IMR-90 (cell line): Measurements from ENCODE around the gene ZNF445. TPM values are rescaled to one million over a fixed set of nuclear protein-coding genes. Genes with fewer than 3 reads are reported as not detected.
"Not testable (repeated sequence)": the region's sequence is repeated elsewhere in the genome, so short reads cannot be mapped to it uniquely, and the experiment has no call there.

Source experiments
- ATAC-seq: fragments of 200-7000 bp; cut with Tn5 transposase; 2 replicates; pipeline ENCODE4 v1.9.1; 2020; ENCODE audit warnings: low read depth, mild to moderate bottlenecking, moderate library complexity
- BruUV-seq: library from RNA; stranded (reverse); fragments of 400-500 nt; replicated peaks from 2 replicates; lab custom pipeline; 2021; lab: Mats Ljungman, UMichigan
- CTCF ChIA-PET: fragments of 300-600 bp; formaldehyde crosslinking; extraction: SDS; loops from one replicate; lab custom pipeline; 2021; ENCODE audit warnings: antibody characterized with exemption; lab: Yijun Ruan, JAX
- POLR2A ChIA-PET: fragments of 300-600 bp; sonication (Branson Sonifier 250); formaldehyde crosslinking; loops from one replicate; lab custom pipeline; 2022; ENCODE audit warnings: antibody characterized with exemption; ENCODE audit not compliant: unreplicated experiment; lab: Charles Lee
- DNase-seq: peaks from one replicate; pipeline ENCODE4 v3.0.0; 2013
- H2AFZ ChIP-seq: replicated peaks from 2 replicates; pipeline ENCODE3; 2013; ENCODE audit warnings: low read length, mild to moderate bottlenecking; ENCODE audit not compliant: poor library complexity
- H2AK5ac ChIP-seq: 2 replicates; pipeline ENCODE4 v1.6.1; 2013; ENCODE audit warnings: low read depth, low read length, inconsistent platforms
- H2AK9ac ChIP-seq: replicated peaks from 2 replicates; pipeline ENCODE3; 2013; ENCODE audit warnings: mild to moderate bottlenecking, low read depth, low read length, moderate library complexity; ENCODE audit not compliant: poor library complexity
- H2BK120ac ChIP-seq: 2 replicates; pipeline ENCODE4 v1.6.1; 2013; ENCODE audit warnings: low read depth, low read length, inconsistent platforms
- H2BK15ac ChIP-seq: 3 replicates; pipeline ENCODE4 v1.6.1; 2013; ENCODE audit warnings: low read depth, low read length, inconsistent platforms
- H2BK20ac ChIP-seq: 2 replicates; pipeline ENCODE4 v1.6.1; 2013; ENCODE audit warnings: low read depth, mild to moderate bottlenecking, inconsistent platforms, low read length, moderate library complexity
- H2BK5ac ChIP-seq: 2 replicates; pipeline ENCODE4 v1.6.1; 2013; ENCODE audit warnings: mild to moderate bottlenecking, low read depth, low read length, inconsistent platforms; ENCODE audit not compliant: poor library complexity, severe bottlenecking
- H3K14ac ChIP-seq: replicated peaks from 2 replicates; pipeline ENCODE4 v1.6.1; 2013; ENCODE audit warnings: low read depth, low read length, inconsistent platforms
- H3K18ac ChIP-seq: 2 replicates; pipeline ENCODE4 v1.6.1; 2013; ENCODE audit warnings: low read depth, low read length, control low read depth
- H3K23ac ChIP-seq: 2 replicates; pipeline ENCODE4 v1.6.1; 2013; ENCODE audit warnings: low read depth, low read length, inconsistent platforms
- H3K27ac ChIP-seq: 2 replicates; pipeline ENCODE4 v1.5.1; 2013; ENCODE audit warnings: mild to moderate bottlenecking, control low read depth, low read length; ENCODE audit not compliant: insufficient read depth
- H3K27me3 ChIP-seq: 2 replicates; pipeline ENCODE4 v1.6.1; 2013; ENCODE audit warnings: low read length; ENCODE audit not compliant: control insufficient read depth, insufficient read depth
- H3K36me3 ChIP-seq: 2 replicates; pipeline ENCODE4 v1.6.1; 2013; ENCODE audit warnings: low read length, mixed read lengths; ENCODE audit not compliant: control insufficient read depth, insufficient read depth
- H3K4ac ChIP-seq: 2 replicates; pipeline ENCODE4 v1.6.1; 2013; ENCODE audit warnings: low read depth, low read length, inconsistent platforms
- H3K4me1 ChIP-seq: 2 replicates; pipeline ENCODE4 v1.6.1; 2013; ENCODE audit warnings: low read length, mixed read lengths; ENCODE audit not compliant: control insufficient read depth, insufficient read depth
- H3K4me2 ChIP-seq: 2 replicates; pipeline ENCODE4 v1.6.1; 2013; ENCODE audit warnings: low read depth, mild to moderate bottlenecking, control low read depth, low read length, moderate library complexity
- H3K4me3 ChIP-seq: 2 replicates; pipeline ENCODE4 v1.5.1; 2013; ENCODE audit warnings: low read depth, mild to moderate bottlenecking, control low read depth, low read length, moderate library complexity; ENCODE audit not compliant: insufficient read depth
- H3K56ac ChIP-seq: 2 replicates; pipeline ENCODE4 v1.6.1; 2013; ENCODE audit warnings: low read length, inconsistent platforms; ENCODE audit not compliant: insufficient read depth; ENCODE audit errors: extremely low read depth
- H3K79me1 ChIP-seq, 2 experiments: 2 replicates each; pipeline ENCODE4 v1.6.1; 2013; ENCODE audit warnings: low read length in 2 of 2, inconsistent platforms in 1 of 2, low read depth in 1 of 2
- H3K9ac ChIP-seq: 2 replicates; pipeline ENCODE4 v1.6.1; 2013; ENCODE audit warnings: low read depth, low read length, control low read depth
- H3K9me1 ChIP-seq: 2 replicates; pipeline ENCODE4 v1.6.1; 2013; ENCODE audit warnings: low read length, inconsistent platforms; ENCODE audit not compliant: insufficient read depth
- H3K9me3 ChIP-seq: 2 replicates; pipeline ENCODE4 v1.6.1; 2013; ENCODE audit warnings: low read length; ENCODE audit not compliant: control insufficient read depth, insufficient read depth
- H4K20me1 ChIP-seq: 2 replicates; pipeline ENCODE4 v1.6.1; 2013; ENCODE audit warnings: low read length, inconsistent platforms; ENCODE audit not compliant: insufficient read depth
- H4K5ac ChIP-seq: 2 replicates; pipeline ENCODE4 v1.6.1; 2013; ENCODE audit warnings: mild to moderate bottlenecking, low read depth, low read length, control low read depth
- H4K8ac ChIP-seq, 2 experiments: 2 replicates each; pipeline ENCODE4 v1.6.1; 2013; ENCODE audit warnings: low read depth in 2 of 2, low read length in 2 of 2, control low read depth in 1 of 2, inconsistent platforms in 1 of 2
- H4K91ac ChIP-seq: 2 replicates; pipeline ENCODE4 v1.6.1; 2013; ENCODE audit warnings: low read depth, low read length, inconsistent platforms; ENCODE audit not compliant: insufficient read depth
- WGBS, 2 experiments: methylation state at CpG; one replicate each; pipeline versions ENCODE4 v1.1.5 to v1.1.7; 2013; ENCODE audit warnings: missing lambda C conversion rate in 2 of 2; ENCODE audit not compliant: insufficient read length in 1 of 2; ENCODE audit errors: extremely low coverage in 2 of 2; 5-methylcytosine and 5-hydroxymethylcytosine counted together
- dilution Hi-C: fragments of 300-500 bp; cut with HindIII; formaldehyde crosslinking; loops from one replicate; pipeline ENCODE4 v1.14.3; 2018; ENCODE audit warnings: low sequenced_read_pairs; ENCODE audit not compliant: unreplicated experiment
- in situ Hi-C: fragments of 300-500 bp; cut with MboI; formaldehyde crosslinking; loops from 3 replicates; pipeline ENCODE4 v1.14.3; 2019; ENCODE audit warnings: low sequenced_read_pairs, inconsistent platforms, mixed read lengths
- intact Hi-C: fragments of 100-400 bp; cut with micrococcal nuclease; formaldehyde crosslinking; loops from 2 replicates; pipeline ENCODE4 v1.10.0; 2022
- polyA plus RNA-seq, 3 experiments: library from polyadenylated mRNA; depleted of rRNA; stranded (reverse); fragments of >200 nt; gene quantifications; 2 replicates each; pipeline ENCODE4 v1.2.3, GENCODE V29; 2012; ENCODE audit warnings: low replicate concordance in 1 of 3
- total RNA-seq: library from RNA; depleted of rRNA; stranded (reverse); fragments of >200 nt; gene quantifications from 2 replicates; pipeline ENCODE4 v1.2.3, GENCODE V29; 2012

ZNF445 gene
- total and polyA plus RNA-seq, 2 of the 4 experiments (the other 2 are of a cell fraction) = 3.3 to 6.3 TPM

DNA sequence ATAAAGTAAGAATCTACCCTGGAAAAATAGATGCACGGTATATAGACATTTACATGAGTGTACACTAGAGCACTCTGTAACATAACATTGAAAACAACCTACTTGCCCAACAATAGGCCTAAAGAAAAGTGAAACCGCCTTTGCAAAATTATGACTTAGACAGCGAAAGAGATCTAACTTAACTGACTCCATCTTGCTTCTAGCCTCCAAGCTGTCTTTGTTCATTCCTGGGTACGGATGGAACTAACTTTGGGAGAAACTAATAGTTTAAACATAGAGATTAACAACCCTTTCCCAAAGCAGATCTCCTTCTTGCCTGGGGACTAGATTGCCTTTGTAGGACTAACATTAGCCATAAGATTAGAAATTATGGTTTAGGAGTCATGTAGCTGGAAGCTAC, 17.4 kb downstream of the ZNF445 start:
- H3K14ac ChIP-seq, intact Hi-C loops, H2BK5ac ChIP-seq, H4K8ac ChIP-seq, POLR2A ChIA-PET, in situ Hi-C loops, H4K20me1 ChIP-seq, H2AK9ac ChIP-seq, DNase-seq, H3K56ac ChIP-seq, H3K4me2 ChIP-seq, H3K4me1 ChIP-seq, dilution Hi-C loops, H2AFZ ChIP-seq, H3K4me3 ChIP-seq, H2BK20ac ChIP-seq, H4K91ac ChIP-seq, BruUV-seq, ATAC-seq, H3K9me1 ChIP-seq, H3K23ac ChIP-seq, H3K4ac ChIP-seq, H3K27me3 ChIP-seq, H3K27ac ChIP-seq, H2AK5ac ChIP-seq, H3K18ac ChIP-seq, H2BK15ac ChIP-seq, H3K9ac ChIP-seq, H4K5ac ChIP-seq, H2BK120ac ChIP-seq: not testable (repeated sequence)
- no CpG with 5 or more reads among the region's 4 CpGs for WGBS, 2 experiments
- H3K9me3 ChIP-seq = peaks cover 12% of the 10 kb centered on the region
- H3K79me1 ChIP-seq = peaks cover 9 to 16% of the 10 kb centered on the region in 2 experiments; a peak in 3 of 4 replicates
- CTCF ChIA-PET = interaction anchor here (0.7 kb wide), 1 partner anchor 223 kb away, joined by 3 read pairs; no protein-coding TSS in a partner anchor
- H3K36me3 ChIP-seq = peaks cover 38% of the 10 kb centered on the region
